K562 (cell line): ENCODE data around the gene APBA2. TPM values are rescaled to one million over a fixed set of nuclear protein-coding genes. Genes with fewer than 3 reads are reported as not detected.

ENCODE experiments used
- HDAC6 ChIP-seq: IDR thresholded peaks from 2 replicates; pipeline ENCODE4 v1.6.1; 2012; ENCODE audit warnings: low read depth, mild to moderate bottlenecking, control low read depth, inconsistent platforms, low read length, moderate library complexity
- HMGN3 ChIP-seq: IDR thresholded peaks from 2 replicates; pipeline ENCODE4 v1.6.1; 2011; ENCODE audit warnings: borderline replicate concordance, low read depth, mild to moderate bottlenecking, mixed read lengths, low read length; ENCODE audit not compliant: insufficient read length; ENCODE audit errors: extremely low read depth
- PHB2 ChIP-seq: fragments of 450-650 bp; IDR thresholded peaks from 2 replicates; pipeline ENCODE4 v1.6.1; 2017; ENCODE audit warnings: low read depth
- PRMT5 ChIP-seq: sonication (generic); formaldehyde crosslinking; IDR thresholded peaks from 2 replicates; pipeline ENCODE4 v1.5.0; 2020; ENCODE audit warnings: missing genetic modification reagents
- PURB ChIP-seq: sonication (generic); formaldehyde crosslinking; IDR thresholded peaks from 2 replicates; pipeline ENCODE4 v1.9.0; 2021; ENCODE audit warnings: low read depth, mild to moderate bottlenecking, missing genetic modification reagents
- SIN3A ChIP-seq, 2 experiments: fragments of 150-350 bp in 1 of 2; IDR thresholded peaks; 2 replicates each; pipeline ENCODE4 v1.6.1; 2011 to 2016; ENCODE audit warnings: borderline replicate concordance in 2 of 2, low read depth in 2 of 2, low read length in 2 of 2, mild to moderate bottlenecking in 2 of 2, moderate library complexity in 2 of 2; ENCODE audit not compliant: control insufficient read depth in 1 of 2
- SLC30A9 ChIP-seq: fragments of 250-450 bp; sonication (Bioruptor Pico); IDR thresholded peaks from 2 replicates; pipeline ENCODE4 v1.8.0; 2022; ENCODE audit warnings: mild to moderate bottlenecking, moderate library complexity
- SP2 ChIP-seq: IDR thresholded peaks from 2 replicates; pipeline ENCODE4 v1.6.1; 2011; ENCODE audit warnings: mild to moderate bottlenecking, low read depth, low read length, moderate library complexity; ENCODE audit not compliant: poor library complexity, severe bottlenecking; ENCODE audit errors: extremely low read depth
- STAG1 ChIP-seq: sonication (generic); formaldehyde crosslinking; IDR thresholded peaks from 2 replicates; pipeline ENCODE4 v1.5.0; 2020; ENCODE audit warnings: missing genetic modification reagents, borderline replicate concordance
- TAF1 ChIP-seq: IDR thresholded peaks from 2 replicates; pipeline ENCODE4 v1.6.1; 2011; ENCODE audit warnings: mild to moderate bottlenecking, low read length, moderate library complexity; ENCODE audit not compliant: insufficient read depth, control insufficient read depth, severe bottlenecking; ENCODE audit errors: extremely low read depth
- ZKSCAN1 ChIP-seq: fragments of 150-350 bp; IDR thresholded peaks from 2 replicates; pipeline ENCODE4 v1.6.1; 2016; ENCODE audit warnings: low read depth, low read length
- ZNF23 ChIP-seq: fragments of 250-450 bp; sonication (Bioruptor Pico); IDR thresholded peaks from 2 replicates; pipeline ENCODE4 v1.4.0; 2020; ENCODE audit warnings: mild to moderate bottlenecking
- ZNF232 ChIP-seq: sonication (generic); formaldehyde crosslinking; IDR thresholded peaks from 2 replicates; pipeline ENCODE4 v1.8.0; 2022; ENCODE audit warnings: mild to moderate bottlenecking, missing genetic modification reagents
- ZNF589 ChIP-seq: fragments of 200-800 bp; sonication (Bioruptor generic); IDR thresholded peaks from 2 replicates; pipeline ENCODE4 v1.6.1; 2016; ENCODE audit warnings: low read depth, missing genetic modification characterization, missing compliant biosample characterization
- ZNF77 ChIP-seq: fragments of 250-450 bp; sonication (Bioruptor Pico); IDR thresholded peaks from 2 replicates; pipeline ENCODE4 v1.5.0; 2020
- polyA plus RNA-seq, 8 experiments: library from polyadenylated mRNA; depleted of rRNA in 4 of 8; stranded (reverse) in 5 of 8; unstranded in 3 of 8; fragments of >200 nt; fragmentation: Nextera tagmentation in 2 of 8; fragmentation: Illumina TruSeq in 1 of 8; extraction: Ambion mirVana in 2 of 8; extraction: Trizol in 1 of 8; gene quantifications; 2 replicates each; pipeline versions ENCODE4 v1.2.1 to v1.2.3, GENCODE V29; 2011 to 2014; ENCODE audit warnings: inconsistent platforms in 1 of 8, missing spikeins in 1 of 8
- total RNA-seq, 7 experiments: library from RNA; depleted of rRNA in 6 of 7; stranded (reverse); fragments of >200 nt in 6 of 7; fragmentation: Illumina TruSeq in 2 of 7; extraction: Trizol in 2 of 7; gene quantifications; 2 replicates each; pipeline versions ENCODE4 v1.2.1 to v1.2.3, GENCODE V29; 2011 to 2021; ENCODE audit warnings: low replicate concordance in 1 of 7
- TF ChIP-seq, protein P1 (sequence below): fragments of 200-800 bp; sonication (Bioruptor generic); IDR thresholded peaks from 2 replicates; pipeline ENCODE4 v1.6.1; 2016; ENCODE audit warnings: missing genetic modification characterization, missing compliant biosample characterization
- TF ChIP-seq, protein P2 (sequence below): IDR thresholded peaks from 2 replicates; pipeline ENCODE4 v1.6.1; 2014; ENCODE audit warnings: antibody characterized with exemption
- TF ChIP-seq, protein P3 (sequence below): sonication (generic); formaldehyde crosslinking; IDR thresholded peaks from 2 replicates; pipeline ENCODE4 v1.9.0; 2022; ENCODE audit warnings: mild to moderate bottlenecking, missing genetic modification reagents
- TF ChIP-seq, protein P4 (sequence below): sonication (generic); formaldehyde crosslinking; IDR thresholded peaks from 2 replicates; pipeline ENCODE4 v1.8.0; 2023; ENCODE audit warnings: mild to moderate bottlenecking, missing genetic modification reagents

The APBA2 gene
- total and polyA plus RNA-seq, 9 of the 15 experiments (the other 6 are each of a cell fraction or from before 2014, with no cell fraction given): 0.24 to 40.9 (median 25.2) TPM

DNA sequence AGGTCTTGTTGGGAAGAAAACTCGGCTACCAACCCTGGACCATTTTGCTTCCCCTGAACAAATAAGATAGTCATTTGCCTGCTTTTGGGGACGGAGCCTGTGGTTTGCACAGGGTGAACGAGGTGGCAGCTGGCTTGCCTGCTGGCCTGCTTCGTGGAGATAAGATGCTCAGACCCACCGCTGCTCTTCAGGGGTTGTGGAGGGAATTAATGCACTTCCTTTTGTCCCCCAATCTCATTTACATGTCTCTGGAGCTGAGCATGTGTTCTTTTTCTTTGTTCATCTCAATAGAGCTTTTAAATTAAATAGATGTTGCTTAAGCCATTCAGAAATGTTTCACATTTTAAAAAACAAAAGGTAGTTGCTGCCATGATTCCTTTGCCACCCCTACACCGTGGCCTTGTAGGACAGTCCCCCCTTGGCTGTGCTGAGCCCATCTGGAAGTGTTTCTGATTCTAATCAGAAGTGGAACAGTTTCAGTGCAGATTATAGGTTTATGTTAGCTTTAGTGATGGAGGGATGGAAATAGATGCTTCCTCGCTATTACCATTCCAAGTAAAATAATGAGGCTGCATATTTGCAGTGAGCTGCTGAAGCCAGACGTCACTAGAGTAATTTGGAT, 25.6 kb downstream of the APBA2 start (continued):
- TF ChIP-seq, protein P1, sequence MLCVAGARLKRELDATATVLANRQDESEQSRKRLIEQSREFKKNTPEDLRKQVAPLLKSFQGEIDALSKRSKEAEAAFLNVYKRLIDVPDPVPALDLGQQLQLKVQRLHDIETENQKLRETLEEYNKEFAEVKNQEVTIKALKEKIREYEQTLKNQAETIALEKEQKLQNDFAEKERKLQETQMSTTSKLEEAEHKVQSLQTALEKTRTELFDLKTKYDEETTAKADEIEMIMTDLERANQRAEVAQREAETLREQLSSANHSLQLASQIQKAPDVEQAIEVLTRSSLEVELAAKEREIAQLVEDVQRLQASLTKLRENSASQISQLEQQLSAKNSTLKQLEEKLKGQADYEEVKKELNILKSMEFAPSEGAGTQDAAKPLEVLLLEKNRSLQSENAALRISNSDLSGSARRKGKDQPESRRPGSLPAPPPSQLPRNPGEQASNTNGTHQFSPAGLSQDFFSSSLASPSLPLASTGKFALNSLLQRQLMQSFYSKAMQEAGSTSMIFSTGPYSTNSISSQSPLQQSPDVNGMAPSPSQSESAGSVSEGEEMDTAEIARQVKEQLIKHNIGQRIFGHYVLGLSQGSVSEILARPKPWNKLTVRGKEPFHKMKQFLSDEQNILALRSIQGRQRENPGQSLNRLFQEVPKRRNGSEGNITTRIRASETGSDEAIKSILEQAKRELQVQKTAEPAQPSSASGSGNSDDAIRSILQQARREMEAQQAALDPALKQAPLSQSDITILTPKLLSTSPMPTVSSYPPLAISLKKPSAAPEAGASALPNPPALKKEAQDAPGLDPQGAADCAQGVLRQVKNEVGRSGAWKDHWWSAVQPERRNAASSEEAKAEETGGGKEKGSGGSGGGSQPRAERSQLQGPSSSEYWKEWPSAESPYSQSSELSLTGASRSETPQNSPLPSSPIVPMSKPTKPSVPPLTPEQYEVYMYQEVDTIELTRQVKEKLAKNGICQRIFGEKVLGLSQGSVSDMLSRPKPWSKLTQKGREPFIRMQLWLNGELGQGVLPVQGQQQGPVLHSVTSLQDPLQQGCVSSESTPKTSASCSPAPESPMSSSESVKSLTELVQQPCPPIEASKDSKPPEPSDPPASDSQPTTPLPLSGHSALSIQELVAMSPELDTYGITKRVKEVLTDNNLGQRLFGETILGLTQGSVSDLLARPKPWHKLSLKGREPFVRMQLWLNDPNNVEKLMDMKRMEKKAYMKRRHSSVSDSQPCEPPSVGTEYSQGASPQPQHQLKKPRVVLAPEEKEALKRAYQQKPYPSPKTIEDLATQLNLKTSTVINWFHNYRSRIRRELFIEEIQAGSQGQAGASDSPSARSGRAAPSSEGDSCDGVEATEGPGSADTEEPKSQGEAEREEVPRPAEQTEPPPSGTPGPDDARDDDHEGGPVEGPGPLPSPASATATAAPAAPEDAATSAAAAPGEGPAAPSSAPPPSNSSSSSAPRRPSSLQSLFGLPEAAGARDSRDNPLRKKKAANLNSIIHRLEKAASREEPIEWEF (CRISPR knock-in tag): peak; percentile 87
- TF ChIP-seq ZNF23 (CRISPR knock-in tag) (no peak), ZNF77 (CRISPR knock-in tag) (no peak), HMGN3 (peak; percentile 92), ZNF232 (no peak), SLC30A9 (no peak), PHB2 (peak; percentile 92), TAF1 (peak; percentile 41), ZNF589 (CRISPR knock-in tag) (peak; percentile 97), ZKSCAN1 (peak; percentile 79), SP2 (no peak), PRMT5 (no peak), SIN3A (IDR thresholded peaks at IDR 0.05; ENCODE audit: borderline replicate concordance in 2 of 2, control insufficient read depth in 1 of 2, low read depth in 2 of 2, low read length in 2 of 2) (0 out of 4 replicates have a peak, but pooled peaks of 1 of the 2 experiments have one; percentile 40), STAG1 (no peak), PURB (CRISPR knock-in tag) (no peak), HDAC6 (no peak)
- TF ChIP-seq, protein P2, sequence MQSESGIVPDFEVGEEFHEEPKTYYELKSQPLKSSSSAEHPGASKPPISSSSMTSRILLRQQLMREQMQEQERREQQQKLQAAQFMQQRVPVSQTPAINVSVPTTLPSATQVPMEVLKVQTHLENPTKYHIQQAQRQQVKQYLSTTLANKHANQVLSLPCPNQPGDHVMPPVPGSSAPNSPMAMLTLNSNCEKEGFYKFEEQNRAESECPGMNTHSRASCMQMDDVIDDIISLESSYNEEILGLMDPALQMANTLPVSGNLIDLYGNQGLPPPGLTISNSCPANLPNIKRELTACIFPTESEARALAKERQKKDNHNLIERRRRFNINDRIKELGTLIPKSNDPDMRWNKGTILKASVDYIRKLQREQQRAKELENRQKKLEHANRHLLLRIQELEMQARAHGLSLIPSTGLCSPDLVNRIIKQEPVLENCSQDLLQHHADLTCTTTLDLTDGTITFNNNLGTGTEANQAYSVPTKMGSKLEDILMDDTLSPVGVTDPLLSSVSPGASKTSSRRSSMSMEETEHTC: peak; percentile 30; the same call in 1 of the 2 replicates
- TF ChIP-seq, protein P3, sequence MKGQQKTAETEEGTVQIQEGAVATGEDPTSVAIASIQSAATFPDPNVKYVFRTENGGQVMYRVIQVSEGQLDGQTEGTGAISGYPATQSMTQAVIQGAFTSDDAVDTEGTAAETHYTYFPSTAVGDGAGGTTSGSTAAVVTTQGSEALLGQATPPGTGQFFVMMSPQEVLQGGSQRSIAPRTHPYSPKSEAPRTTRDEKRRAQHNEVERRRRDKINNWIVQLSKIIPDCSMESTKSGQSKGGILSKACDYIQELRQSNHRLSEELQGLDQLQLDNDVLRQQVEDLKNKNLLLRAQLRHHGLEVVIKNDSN (CRISPR knock-in tag): no peak
- TF ChIP-seq, protein P4, sequence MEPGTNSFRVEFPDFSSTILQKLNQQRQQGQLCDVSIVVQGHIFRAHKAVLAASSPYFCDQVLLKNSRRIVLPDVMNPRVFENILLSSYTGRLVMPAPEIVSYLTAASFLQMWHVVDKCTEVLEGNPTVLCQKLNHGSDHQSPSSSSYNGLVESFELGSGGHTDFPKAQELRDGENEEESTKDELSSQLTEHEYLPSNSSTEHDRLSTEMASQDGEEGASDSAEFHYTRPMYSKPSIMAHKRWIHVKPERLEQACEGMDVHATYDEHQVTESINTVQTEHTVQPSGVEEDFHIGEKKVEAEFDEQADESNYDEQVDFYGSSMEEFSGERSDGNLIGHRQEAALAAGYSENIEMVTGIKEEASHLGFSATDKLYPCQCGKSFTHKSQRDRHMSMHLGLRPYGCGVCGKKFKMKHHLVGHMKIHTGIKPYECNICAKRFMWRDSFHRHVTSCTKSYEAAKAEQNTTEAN (CRISPR knock-in tag): no peak
